SW 1271 (cell line): ENCODE measurements around the gene PTK7.
"Not testable (repeated sequence)": the region's sequence is repeated elsewhere in the genome, so short reads cannot be mapped to it uniquely, and the experiment has no call there.

Experiments used
- DNase-seq, 2 experiments: peaks; one replicate each; lab custom pipeline; 2025; lab: John Stamatoyannopoulos, UW

PTK7 gene

DNA sequence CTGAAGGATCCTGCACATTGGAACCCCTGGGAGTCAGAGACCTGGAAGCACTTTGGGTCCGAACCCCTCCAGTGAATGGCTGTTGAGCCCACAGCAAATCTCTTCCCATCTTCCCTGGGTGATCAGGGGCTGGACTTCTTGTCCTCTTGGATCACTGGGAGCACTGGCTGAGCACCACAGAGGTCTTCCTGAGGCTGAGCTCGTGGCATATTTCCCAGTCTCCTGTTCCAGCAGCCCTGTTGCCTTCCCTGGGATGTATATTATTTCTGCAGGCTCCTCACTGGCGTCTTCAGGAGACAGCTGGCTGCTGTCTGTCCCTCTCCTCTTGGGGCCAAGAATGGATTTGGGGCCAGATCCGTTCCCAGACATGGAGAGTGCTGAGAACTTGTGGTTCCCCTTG, 43.4 kb downstream of the PTK7 start:
- no peak for DNase-seq

DNA sequence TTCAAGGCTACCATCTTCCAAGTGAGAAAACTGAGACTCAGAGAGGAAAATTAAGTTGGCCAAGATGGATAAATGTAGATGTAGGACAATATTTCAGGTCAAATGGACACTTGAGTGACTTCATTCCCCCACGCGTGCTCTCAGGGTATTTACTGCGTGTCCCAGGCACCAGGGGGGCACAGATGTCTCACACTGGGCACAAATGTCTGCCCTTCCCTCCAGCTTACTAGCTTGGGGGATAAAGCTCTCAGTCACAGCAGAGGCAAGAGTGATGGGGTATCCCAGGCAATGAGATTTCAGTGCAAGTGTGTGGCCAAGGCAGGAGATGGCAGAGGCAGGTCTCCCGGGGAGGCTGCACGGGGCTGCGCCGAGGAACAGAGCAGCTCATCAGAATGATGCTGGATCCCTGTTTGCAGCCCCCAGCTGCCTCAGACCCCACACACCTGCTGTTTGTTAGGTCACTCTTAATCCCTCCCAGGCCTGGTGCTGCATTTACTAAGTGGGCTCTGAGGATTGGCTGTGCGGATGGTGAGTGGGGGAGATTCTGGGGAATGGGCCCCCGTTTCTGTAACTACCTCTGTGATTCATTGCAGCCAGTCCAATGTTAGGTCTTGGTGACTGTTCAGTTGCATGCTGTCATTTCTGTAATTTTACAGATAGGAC, 44.1 kb downstream of the PTK7 start:
- DNase-seq: no peak

DNA sequence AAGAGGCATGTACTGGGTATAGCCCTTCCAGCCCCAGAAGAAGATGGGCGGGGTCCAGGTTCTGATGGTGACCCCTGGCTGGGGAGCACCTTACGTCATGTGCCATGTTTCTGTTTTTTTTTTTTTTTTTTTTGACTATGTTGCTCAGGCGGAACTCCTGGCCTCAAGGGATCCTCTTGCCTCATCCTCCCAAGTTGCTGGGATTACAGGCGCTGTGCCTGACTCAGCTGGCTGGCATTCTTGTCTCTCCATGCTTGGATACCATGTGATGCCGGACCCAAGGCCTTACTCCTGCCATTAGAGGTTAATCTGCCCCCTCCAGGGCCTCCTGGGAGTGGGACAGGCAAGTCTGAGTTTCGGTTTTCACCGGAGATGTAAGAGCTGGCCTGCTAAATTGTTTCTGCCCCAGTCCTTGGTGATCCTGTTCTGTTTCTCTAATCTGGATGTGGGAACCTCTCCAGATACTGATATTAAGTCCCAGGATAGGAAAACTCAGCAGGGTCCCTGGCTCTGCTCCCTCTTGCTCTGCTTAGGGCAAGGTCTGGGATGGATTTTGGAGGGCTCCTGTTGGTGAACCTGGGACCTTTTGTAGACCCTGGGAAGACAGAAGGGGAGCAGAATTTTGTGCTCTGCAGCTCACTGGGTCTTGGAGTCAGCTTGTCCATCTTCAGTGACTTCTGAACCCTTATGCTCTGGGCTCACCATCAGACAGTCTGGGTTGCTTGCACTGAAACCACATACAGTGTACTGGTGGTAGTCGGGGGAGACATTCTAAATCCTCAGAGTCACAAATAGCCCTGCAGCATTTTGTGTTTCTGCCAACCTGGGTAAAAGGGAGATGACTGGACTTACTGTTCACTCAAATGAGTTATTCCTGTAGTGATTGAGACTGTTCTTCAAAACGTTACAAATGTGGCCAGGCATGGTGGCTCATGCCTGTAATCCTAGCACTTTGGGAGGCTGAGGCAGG, 45.1 kb downstream of the PTK7 start:
- DNase-seq: no peak

DNA sequence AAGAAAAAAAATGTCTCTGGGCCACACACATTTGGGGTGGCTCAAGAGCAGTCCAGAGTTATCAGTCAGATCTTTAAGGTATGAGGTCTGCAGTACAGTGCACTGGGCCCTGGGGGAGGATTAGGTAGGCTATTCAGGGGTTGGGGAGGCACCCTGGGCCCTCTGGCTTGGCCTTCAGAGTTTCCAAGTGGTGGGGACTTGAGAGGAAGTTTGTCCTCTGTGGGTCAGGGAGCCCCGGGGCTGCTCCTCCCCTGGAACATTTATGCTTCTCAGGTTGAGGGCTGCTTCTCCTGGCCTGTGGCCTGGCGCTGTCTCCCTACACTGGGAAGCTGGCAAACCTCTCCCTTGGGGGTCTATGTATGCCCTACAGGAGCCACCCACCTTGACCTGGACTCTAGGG, 46.0 kb downstream of the PTK7 start:
- DNase-seq: no peak

DNA sequence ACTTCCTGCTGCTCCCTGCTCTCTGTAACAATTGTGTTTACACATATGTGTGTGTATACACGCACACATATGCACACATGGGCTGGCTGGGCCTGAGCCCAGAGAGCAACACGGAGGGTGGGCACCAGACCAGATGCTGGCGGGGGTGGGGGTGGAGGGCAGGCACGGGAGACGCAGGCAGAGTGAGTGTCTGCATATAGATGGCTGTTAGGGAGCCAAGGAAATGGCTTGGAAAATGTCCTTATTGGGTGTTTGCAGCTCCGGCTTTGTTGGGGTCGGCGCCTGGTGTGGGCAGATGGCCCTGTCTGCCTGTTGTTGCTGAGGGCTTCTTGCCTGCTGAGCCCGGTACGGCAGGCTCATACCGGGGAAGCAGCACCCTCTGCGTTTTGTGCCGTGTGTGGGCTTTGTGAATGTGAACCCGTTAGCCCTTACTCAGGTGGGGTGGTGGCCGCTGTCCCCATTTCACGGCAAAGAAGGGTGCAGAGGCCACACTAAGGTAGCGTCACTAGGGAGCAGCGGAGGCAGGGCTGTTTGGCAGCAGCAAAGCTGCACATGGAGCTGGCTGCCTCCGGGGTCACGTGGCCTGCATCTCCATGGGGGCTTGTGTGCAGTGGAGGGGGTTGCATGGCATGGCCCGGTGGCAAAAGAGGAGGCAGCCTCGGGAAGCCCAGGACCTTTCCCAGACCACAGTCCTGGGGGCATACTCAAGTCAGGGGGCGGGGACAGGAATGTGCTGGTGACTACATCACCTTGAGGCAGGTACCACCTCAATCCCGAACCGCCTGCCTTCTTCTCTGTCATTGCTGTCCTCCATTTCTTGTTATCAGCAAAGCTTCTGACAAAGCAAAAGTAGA, 47.6 kb downstream of the PTK7 start:
- DNase-seq: no peak

DNA sequence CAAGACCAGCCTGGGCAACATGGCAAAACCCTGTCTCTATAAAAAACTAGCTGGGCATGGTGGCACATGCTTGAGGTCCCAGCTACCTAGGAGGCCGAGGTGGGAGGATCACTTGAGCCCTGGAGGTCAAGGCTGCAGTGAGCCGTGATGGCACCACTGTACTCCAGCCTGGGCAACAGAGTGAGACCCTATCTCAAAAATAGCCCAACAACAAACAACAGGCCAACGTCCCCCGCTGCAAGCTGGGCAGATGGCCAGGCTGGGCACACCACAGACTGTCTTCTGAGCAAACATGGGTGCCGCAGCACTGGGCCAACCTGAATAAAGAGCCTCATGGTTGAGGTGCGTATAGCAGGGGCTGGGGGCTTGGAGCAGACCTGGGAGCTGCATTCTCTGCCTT, 48.4 kb downstream of the PTK7 start:
- no peak for DNase-seq

DNA sequence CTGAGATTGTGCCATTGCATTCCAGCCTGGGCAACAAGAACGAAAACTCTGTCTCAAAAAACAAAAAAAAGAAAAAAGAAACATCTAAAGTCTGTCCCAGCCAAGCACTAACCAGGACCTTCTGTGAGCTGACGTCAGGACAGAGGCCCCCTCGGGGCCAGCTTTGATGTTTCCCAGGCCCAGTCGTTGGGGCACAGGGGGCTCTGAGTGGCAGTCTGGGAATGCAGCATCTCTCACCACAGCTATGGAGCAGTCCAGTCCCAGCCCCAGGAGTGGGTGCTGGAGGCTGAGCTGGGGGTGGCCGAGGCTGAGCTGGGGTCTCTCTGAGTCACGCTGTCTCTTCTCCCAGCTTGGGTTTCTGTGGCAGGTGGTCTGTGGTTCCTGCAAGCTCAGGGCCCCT, 49.0 kb downstream of the PTK7 start:
- DNase-seq: no peak

DNA sequence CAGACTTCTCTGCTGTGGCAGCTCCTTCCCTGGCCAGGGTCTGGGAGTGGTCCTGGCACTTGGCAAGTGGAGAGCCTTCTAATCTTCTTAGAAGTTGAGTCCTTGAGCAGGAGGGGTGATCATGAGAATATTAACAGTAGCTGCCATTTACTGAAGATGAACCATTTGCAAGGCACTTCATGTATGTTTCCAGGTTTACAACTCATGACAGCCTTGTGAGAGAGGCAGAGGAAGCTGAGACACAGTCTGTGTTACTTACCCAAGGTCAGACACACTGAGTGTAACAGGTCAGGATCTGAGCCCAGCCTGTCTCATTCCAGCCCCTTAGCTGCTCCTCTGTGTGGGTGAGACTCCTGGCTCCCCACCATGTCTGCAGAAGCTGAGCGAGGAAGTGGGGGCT, 49.4 kb downstream of the PTK7 start:
- no peak for DNase-seq

DNA sequence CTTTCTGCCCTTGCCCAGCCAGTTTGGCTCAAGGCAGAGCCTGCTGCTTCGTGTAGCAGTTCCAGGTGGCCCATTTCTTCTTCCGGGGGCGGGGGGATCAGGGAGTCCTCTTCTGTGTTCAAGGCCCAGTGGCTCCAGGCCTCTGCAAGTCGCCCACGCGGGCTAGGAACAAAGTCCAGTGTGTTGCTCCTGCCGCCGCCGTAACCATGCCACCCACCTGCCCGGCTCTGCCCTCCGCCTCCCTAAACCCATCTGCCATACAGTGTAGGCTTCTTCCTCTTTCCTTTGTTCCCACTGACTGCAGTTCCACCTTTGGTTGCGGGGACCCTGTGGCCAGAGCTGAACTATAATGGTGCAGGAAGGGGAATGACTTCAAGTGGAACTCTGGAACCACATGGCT, 51.1 kb downstream of the PTK7 start:
- DNase-seq: no peak

DNA sequence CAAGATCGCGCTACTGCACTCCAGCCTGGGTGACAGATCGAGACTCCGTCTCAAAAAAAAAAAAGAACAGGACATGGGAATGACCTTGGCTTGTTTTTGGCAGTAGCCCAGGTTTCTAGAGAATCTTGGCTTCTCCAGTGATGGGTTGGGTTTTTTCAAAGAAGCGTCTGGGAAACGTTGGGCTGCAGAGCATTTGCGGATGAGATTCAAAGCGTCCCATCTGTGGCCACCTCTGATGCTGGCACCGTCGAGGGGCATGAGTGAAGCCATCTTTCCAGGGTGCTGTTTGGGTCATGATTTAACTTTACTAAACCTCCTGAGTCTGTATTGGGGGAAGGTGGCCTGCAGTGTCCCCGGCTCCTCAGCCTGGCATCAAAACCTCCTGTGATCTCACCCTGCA, 51.8 kb downstream of the PTK7 start:
- no peak for DNase-seq

DNA sequence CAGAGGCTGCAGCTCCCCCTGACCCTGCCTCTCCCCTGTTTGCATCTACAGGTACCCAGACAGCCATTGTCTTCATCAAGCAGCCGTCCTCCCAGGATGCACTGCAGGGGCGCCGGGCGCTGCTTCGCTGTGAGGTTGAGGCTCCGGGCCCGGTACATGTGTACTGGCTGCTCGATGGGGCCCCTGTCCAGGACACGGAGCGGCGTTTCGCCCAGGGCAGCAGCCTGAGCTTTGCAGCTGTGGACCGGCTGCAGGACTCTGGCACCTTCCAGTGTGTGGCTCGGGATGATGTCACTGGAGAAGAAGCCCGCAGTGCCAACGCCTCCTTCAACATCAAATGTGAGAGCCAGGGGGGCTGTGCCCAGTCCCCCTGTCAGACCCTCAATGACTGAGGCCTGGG, 52.8 kb downstream of the PTK7 start:
- no peak for DNase-seq

DNA sequence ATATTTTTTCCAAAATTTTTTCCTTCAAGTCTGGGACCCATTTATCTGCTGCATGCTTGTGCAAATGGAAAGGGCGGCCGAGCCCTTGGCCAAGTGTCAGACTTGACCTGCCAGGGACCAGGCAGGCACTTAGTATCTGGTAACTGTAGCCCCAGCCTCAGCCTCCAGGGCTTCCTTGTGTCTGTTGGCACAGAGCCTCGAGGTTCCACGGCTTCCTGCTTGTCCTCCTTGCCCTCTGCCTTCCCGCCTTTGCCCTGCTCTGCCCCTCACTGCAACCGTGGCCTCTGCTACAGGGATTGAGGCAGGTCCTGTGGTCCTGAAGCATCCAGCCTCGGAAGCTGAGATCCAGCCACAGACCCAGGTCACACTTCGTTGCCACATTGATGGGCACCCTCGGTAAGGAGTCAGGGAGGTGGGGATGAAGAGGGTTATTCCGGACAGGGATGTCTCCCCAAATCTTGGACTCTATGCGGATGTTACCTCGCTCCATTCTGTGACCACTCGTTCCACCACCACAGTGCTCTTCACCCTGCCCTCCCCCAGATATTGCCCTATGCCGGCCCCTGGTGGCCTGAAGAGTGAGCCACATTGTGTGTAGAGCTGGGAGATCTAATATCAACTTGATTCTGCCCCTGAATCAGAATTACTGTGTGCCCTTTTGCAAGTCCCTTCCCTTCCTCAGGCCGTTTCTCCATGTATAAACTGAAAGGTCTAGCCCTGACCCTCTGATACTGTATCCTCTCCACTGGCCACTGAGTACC, 53.5 kb downstream of the PTK7 start:
- no peak for DNase-seq

DNA sequence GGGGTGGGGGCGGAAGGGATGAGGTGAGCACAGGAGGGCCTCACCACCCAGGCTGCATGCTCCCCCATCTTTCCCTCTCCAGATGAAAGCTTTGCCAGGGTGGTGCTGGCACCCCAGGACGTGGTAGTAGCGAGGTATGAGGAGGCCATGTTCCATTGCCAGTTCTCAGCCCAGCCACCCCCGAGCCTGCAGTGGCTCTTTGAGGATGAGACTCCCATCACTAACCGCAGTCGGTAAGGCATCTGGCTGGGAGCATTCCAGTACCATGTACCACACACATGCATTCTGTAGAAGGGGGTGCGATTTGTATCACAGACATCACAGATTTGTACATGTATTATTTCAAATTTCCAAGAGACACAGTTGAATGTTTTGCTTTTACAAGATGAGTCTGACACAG, 54.3 kb downstream of the PTK7 start:
- no peak for DNase-seq

DNA sequence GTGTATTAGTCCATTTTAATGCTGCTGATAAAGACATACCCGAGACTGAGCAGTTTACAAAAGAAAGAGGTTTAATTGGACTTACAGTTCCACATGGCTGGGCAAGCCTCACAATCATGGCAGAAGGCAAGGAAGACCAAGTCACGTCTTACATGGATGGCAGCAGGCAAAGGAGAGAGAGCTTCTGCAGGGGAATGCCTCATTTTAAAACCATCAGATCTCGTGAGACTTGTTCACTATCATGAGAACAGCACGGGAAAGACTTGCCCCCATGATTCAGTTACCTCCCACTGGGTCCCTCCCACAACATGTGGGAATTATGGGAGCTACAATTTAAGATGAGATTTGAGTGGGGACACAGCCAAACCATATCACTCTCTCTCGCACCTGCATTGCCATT, 55.3 kb downstream of the PTK7 start:
- DNase-seq: not testable (repeated sequence)

DNA sequence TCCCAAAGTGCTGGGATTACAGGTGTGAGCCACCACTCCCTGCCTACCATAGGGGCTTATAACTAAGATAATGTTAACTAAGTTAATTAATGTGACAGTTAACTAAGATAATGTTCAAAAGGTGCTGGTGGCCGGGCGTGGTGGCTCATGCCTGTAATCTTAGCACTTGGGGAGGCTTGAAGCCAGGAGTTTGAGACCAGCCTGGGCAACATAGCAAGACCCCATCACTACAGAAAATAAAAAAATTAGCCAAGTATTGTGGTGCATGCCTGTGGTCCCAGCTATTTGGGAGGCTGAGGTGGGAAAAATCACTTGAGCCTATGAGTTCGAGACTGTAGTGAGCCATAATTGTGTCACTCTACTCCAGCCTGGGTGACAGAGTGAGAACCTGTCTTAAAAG, 62.2 kb downstream of the PTK7 start:
- no peak for DNase-seq

DNA sequence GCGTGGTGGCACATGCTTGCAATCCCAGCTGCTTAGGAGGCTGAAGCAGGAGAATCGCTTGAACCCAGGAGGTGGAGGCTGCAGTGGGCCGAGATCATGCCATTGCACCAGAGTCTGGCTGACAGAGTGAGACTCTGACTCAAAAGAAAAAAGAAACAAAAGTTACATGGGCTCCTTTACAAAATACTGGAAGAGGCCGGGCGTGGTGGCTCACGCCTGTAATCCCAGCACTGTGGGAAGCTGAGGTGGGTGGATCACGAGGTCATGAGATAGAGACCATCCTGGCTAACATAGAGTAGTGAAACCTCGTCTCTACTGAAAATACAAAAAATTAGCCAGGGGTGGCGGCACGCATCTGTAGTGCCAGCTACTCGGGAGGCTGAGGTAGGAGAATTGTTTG, 63.9 kb downstream of the PTK7 start:
- DNase-seq: not testable (repeated sequence)

DNA sequence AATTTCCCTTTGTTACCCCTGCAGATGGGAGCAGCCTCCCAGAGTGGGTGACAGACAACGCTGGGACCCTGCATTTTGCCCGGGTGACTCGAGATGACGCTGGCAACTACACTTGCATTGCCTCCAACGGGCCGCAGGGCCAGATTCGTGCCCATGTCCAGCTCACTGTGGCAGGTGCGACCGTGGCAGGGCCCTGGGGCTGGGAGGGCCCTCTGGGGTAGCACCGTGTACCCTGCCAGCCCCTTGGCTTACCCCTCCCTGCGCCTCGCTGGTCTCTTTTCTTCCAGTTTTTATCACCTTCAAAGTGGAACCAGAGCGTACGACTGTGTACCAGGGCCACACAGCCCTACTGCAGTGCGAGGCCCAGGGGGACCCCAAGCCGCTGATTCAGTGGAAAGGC, 65.5 kb downstream of the PTK7 start:
- DNase-seq: no peak

DNA sequence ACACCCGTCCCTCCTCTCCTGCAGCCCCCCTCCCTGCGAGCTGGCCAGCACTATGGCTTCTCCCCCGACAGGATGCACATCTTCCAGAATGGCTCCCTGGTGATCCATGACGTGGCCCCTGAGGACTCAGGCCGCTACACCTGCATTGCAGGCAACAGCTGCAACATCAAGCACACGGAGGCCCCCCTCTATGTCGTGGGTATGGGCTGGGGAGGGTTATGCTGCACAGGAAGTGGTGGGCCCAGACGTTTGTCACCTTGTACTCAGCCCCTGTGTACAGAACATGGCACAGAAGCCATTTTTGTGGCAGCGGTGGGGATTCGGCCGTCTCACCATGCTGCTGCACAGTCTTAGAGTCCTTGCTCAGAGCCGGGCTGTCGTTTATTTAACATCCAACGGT, 66.0 kb downstream of the PTK7 start:
- DNase-seq: no peak

DNA sequence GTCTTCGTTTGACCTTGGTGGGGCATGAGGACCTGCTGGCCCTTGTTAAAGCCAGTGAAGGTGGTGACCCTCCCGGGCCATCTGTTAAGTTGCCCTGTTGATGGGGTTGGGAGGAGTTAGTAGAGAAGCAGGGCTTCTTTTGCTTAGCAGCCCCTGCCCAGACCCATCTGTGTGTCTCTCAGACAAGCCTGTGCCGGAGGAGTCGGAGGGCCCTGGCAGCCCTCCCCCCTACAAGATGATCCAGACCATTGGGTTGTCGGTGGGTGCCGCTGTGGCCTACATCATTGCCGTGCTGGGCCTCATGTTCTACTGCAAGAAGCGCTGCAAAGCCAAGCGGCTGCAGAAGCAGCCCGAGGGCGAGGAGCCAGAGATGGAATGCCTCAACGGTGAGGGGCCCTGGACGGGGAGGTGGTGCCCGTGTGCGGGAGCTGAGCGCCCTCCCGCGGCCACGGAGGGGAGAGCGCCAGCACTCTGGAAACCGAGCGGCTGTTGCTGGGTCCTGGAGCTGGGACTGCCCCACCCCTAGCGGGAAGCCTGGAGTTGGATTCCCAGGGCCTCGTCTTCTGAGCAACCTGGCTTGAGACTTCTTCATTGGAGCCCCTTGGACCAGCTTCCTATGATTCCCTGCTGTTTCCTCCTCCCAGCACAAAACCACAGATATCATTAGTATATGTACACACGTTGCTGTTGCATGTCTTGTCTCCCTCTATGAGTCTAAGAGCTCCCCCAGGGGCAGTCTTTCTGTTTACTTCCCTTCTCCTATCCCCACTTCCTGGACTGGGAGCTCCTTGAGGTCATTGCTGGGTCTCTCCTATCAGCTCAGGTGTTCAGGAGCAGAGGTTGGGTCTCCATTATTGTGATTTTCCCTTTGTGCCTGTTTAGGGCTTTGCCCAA, 67.4 kb downstream of the PTK7 start:
- no peak for DNase-seq

DNA sequence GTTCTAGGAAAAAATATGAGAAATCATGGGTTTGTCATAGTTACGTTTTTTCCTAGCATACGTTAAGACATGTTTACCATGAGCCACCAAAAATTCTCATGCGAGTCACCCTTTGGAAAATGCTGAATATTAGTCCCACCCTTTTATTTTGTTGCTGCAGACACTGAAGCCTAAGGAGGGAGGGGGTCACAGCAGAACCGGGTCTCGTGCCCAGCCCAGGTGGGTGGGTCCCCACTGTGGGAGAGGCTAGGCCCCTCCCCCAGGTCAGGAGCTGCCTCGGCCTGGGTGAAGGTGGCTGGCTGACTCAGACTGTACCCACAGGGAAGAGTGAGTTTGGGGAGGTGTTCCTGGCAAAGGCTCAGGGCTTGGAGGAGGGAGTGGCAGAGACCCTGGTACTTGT, 68.8 kb downstream of the PTK7 start:
- DNase-seq: no peak

DNA sequence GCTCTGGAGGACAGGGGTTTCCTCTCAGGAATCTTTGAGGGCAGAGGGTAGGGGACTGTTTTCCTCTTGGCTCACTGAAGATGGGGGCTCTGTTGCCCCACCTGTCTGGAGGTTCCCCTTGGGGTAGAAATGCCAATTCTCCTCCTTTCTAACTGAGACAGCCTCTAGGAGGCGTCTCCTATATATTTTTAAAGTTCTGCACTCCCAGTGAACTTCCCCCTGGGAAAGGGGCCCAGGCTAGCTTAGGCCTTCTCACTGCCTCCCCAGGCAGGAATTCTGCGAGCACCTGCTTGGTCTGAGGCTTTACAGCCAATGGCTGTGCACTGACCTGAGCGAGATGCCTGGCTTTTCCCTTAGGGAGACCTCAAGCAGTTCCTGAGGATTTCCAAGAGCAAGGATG, 70.1 kb downstream of the PTK7 start:
- DNase-seq: no peak
